ENCODE results near the gene NFE2L3. TPM values are rescaled to one million over a fixed set of nuclear protein-coding genes. Genes with fewer than 3 reads are reported as not detected.

The NFE2L3 gene
- total and polyA plus RNA-seq, 2 donors (not counting 1 experiment from before 2014, with no cell fraction given) = 1.4 to 1.6 TPM

GRCh38 chr7:26227987-26228386 lies 76.0 kb downstream of the NFE2L3 start:
- TF ChIP-seq CTCF (IDR thresholded peaks at IDR 0.05) (no peak), EZH2 (IDR thresholded peaks at IDR 0.05; ENCODE audit: borderline replicate concordance, insufficient read depth, low read depth, low read length, poor library complexity, severe bottlenecking) (no peak)
- no peaks in the 10 kb centered on the region for H3K4me1 ChIP-seq (ENCODE audit: control insufficient read depth in 2 of 2, insufficient read depth in 2 of 2, low read length in 2 of 2)
- ChIA-PET CTCF (no interaction called here), POLR2A (no interaction called here)
- H3K27me3 ChIP-seq (replicated peaks in 1 of 4; ENCODE audit: control extremely low read depth in 1 of 4, control insufficient read depth in 3 of 4, insufficient read depth in 4 of 4, low read length in 3 of 4) = no peaks in the 10 kb centered on the region
- no peaks in the 10 kb centered on the region for H4K20me1 ChIP-seq (ENCODE audit: control insufficient read depth, insufficient read depth, low read length, poor library complexity, severe bottlenecking)
- H3K4me1 Mint-ChIP-seq = no peaks in the 10 kb centered on the region
- WGBS (ENCODE audit: insufficient coverage) = no CpG with 5 or more reads among the region's 2 CpGs
- intact Hi-C loops (cut with micrococcal nuclease) = no loop called here
- no peak overlapping the region for H3K27ac Mint-ChIP-seq
- H2AFZ ChIP-seq (ENCODE audit: insufficient read depth, low read depth, low read length, poor library complexity, severe bottlenecking) = no peak overlapping the region
- no peak overlapping the region for H3K27ac ChIP-seq (ENCODE audit: low read length in 2 of 2)
- ATAC-seq (ENCODE audit: low read depth) = no peak
- no peaks in the 10 kb centered on the region for H3K36me3 ChIP-seq (replicated peaks in 1 of 2; ENCODE audit: control extremely low read depth in 1 of 2, control insufficient read depth in 1 of 2, extremely low read depth in 1 of 2, insufficient read depth in 2 of 2, low read length in 1 of 2)
- no peak overlapping the region for H3K4me2 ChIP-seq (replicated peaks; ENCODE audit: low read depth, low read length, poor library complexity, severe bottlenecking)
- H3K4me3 ChIP-seq (ENCODE audit: control extremely low read depth in 1 of 5, extremely low read depth in 1 of 5, insufficient read depth in 1 of 5, low read depth in 2 of 5, low read length in 4 of 5) = no peak overlapping the region
- DNase-seq = no peak
- no peaks in the 10 kb centered on the region for H3K79me2 ChIP-seq (ENCODE audit: control insufficient read depth, insufficient read depth, low read length)
- H3K9me3 Mint-ChIP-seq (ENCODE audit: insufficient read depth) = no peaks in the 10 kb centered on the region
- H3K4me3 Mint-ChIP-seq = no peak overlapping the region
- peaks cover 13% of the 10 kb centered on the region for H3K27me3 Mint-ChIP-seq
- no peaks in the 10 kb centered on the region for H3K9me3 ChIP-seq (ENCODE audit: control extremely low read depth in 1 of 3, control insufficient read depth in 2 of 3, insufficient read depth in 1 of 3, low read length in 2 of 3)
- no peak overlapping the region for H3K9ac ChIP-seq (ENCODE audit: low read length)

- CTCF ChIA-PET = no interaction called here
- 36% methylated on average over 4 of the region's 5 CpGs for WGBS (ENCODE audit: insufficient coverage)
- DNase-seq (no peak), ATAC-seq (ENCODE audit: low read depth) (no peak)
- TF ChIP-seq EZH2 (IDR thresholded peaks at IDR 0.05; ENCODE audit: borderline replicate concordance, insufficient read depth, low read depth, low read length, poor library complexity, severe bottlenecking) = no peak
- no peak for TF ChIP-seq CTCF (IDR thresholded peaks at IDR 0.05)
- Mint-ChIP-seq H3K4me1 (no peaks in the 10 kb centered on the region), H3K9me3 (ENCODE audit: insufficient read depth) (no peaks in the 10 kb centered on the region), H3K4me3 (no peak overlapping the region), H3K27me3 (peaks cover 9% of the 10 kb centered on the region), H3K27ac (no peak overlapping the region)
- H3K4me3 ChIP-seq (ENCODE audit: control extremely low read depth in 1 of 5, extremely low read depth in 1 of 5, insufficient read depth in 1 of 5, low read depth in 2 of 5, low read length in 4 of 5) = no peak overlapping the region
- H3K79me2 ChIP-seq (ENCODE audit: control insufficient read depth, insufficient read depth, low read length) = no peaks in the 10 kb centered on the region
- no peak overlapping the region for H3K4me2 ChIP-seq (replicated peaks; ENCODE audit: low read depth, low read length, poor library complexity, severe bottlenecking)
- POLR2A ChIA-PET = interaction anchor here (0.6 kb wide), 1 partner anchor 138 kb away, joined by 5 read pairs; no protein-coding TSS in a partner anchor
- intact Hi-C loops (cut with micrococcal nuclease) = no loop called here
- no peaks in the 10 kb centered on the region for H4K20me1 ChIP-seq (ENCODE audit: control insufficient read depth, insufficient read depth, low read length, poor library complexity, severe bottlenecking)
- H3K9me3 ChIP-seq (ENCODE audit: control extremely low read depth in 1 of 3, control insufficient read depth in 2 of 3, insufficient read depth in 1 of 3, low read length in 2 of 3) = no peaks in the 10 kb centered on the region
- H3K36me3 ChIP-seq (replicated peaks in 1 of 2; ENCODE audit: control extremely low read depth in 1 of 2, control insufficient read depth in 1 of 2, extremely low read depth in 1 of 2, insufficient read depth in 2 of 2, low read length in 1 of 2) = no peaks in the 10 kb centered on the region
- no peaks in the 10 kb centered on the region for H3K4me1 ChIP-seq (ENCODE audit: control insufficient read depth in 2 of 2, insufficient read depth in 2 of 2, low read length in 2 of 2)
- peaks cover 0 to 5% (median 0%) of the 10 kb centered on the region in 4 experiments for H3K27me3 ChIP-seq (replicated peaks in 1 of 4; ENCODE audit: control extremely low read depth in 1 of 4, control insufficient read depth in 3 of 4, insufficient read depth in 4 of 4, low read length in 3 of 4)
- no peak overlapping the region for H3K27ac ChIP-seq (ENCODE audit: low read length in 2 of 2)
- no peak overlapping the region for H3K9ac ChIP-seq (ENCODE audit: low read length)
- no peak overlapping the region for H2AFZ ChIP-seq (ENCODE audit: insufficient read depth, low read depth, low read length, poor library complexity, severe bottlenecking)
These were observed 82.0 kb downstream of the NFE2L3 start for GRCh38 chr7:26233902-26234511.
